DND-41 (cell line): ENCODE results near the gene MFNG.

ENCODE experiments used
- ATAC-seq: fragments of 200-7000 bp; cut with Tn5 transposase; 3 replicates; pipeline ENCODE4 v1.9.1; 2021; ENCODE audit warnings: low read depth; ENCODE audit not compliant: insufficient read depth
- DNase-seq: peaks from one replicate; pipeline ENCODE4 v3.0.0-alpha.2; 2020
- H2AFZ ChIP-seq: 2 replicates; pipeline ENCODE4 v1.6.0; 2012; ENCODE audit warnings: low read depth, low read length
- H3K27ac ChIP-seq: 2 replicates; pipeline ENCODE4 v1.5.1; 2012; ENCODE audit warnings: low read length, inconsistent platforms
- H3K27me3 ChIP-seq: fragments of 200-600 bp; sonication (generic); 2 replicates; pipeline ENCODE4 v1.6.0; 2012; ENCODE audit warnings: low read length, mild to moderate bottlenecking, inconsistent platforms; ENCODE audit not compliant: insufficient read depth, poor library complexity
- H3K36me3 ChIP-seq: 2 replicates; pipeline ENCODE4 v1.5.1; 2012; ENCODE audit warnings: low read length, inconsistent platforms; ENCODE audit not compliant: insufficient read depth
- H3K4me1 ChIP-seq: 2 replicates; pipeline ENCODE4 v1.5.1; 2012; ENCODE audit warnings: mild to moderate bottlenecking, low read length; ENCODE audit not compliant: insufficient read depth
- H3K4me2 ChIP-seq: 2 replicates; pipeline ENCODE4 v1.6.0; 2012; ENCODE audit warnings: mild to moderate bottlenecking, moderate library complexity, low read length, inconsistent platforms; ENCODE audit not compliant: insufficient read depth
- H3K4me3 ChIP-seq, 2 experiments: fragments of 200-600 bp in 1 of 2; shearing (Covaris generic) in 1 of 2; 2 replicates each; pipeline ENCODE4 v1.5.1; 2012 to 2016; ENCODE audit warnings: inconsistent platforms in 2 of 2, low read length in 2 of 2, mild to moderate bottlenecking in 2 of 2, low read depth in 1 of 2, moderate library complexity in 1 of 2
- H3K79me2 ChIP-seq: 2 replicates; pipeline ENCODE4 v1.6.0; 2012; ENCODE audit warnings: low read length, inconsistent platforms; ENCODE audit not compliant: insufficient read depth
- H3K9ac ChIP-seq: 2 replicates; pipeline ENCODE4 v1.6.0; 2012; ENCODE audit warnings: low read depth, mild to moderate bottlenecking, inconsistent platforms, low read length, moderate library complexity
- H3K9me3 ChIP-seq: 2 replicates; pipeline ENCODE4 v1.5.1; 2012; ENCODE audit warnings: low read length, moderate library complexity, mild to moderate bottlenecking, inconsistent platforms; ENCODE audit not compliant: insufficient read depth, severe bottlenecking
- H4K20me1 ChIP-seq: 2 replicates; pipeline ENCODE4 v1.6.0; 2012; ENCODE audit warnings: low read length; ENCODE audit not compliant: insufficient read depth
- CTCF ChIP-seq: IDR thresholded peaks from 2 replicates; pipeline ENCODE4 v1.5.1; 2012; ENCODE audit warnings: borderline replicate concordance, low read length, moderate library complexity, mild to moderate bottlenecking; ENCODE audit not compliant: poor library complexity, severe bottlenecking; ENCODE audit errors: extremely low read depth
- EZH2 ChIP-seq: IDR thresholded peaks from 3 replicates; pipeline ENCODE4 v1.6.1; 2012; ENCODE audit warnings: borderline replicate concordance, low read depth, mild to moderate bottlenecking, moderate library complexity, low read length, inconsistent platforms; ENCODE audit not compliant: severe bottlenecking

MFNG gene

GRCh38 chr22:37474447-37475090 lies 11.6 kb downstream of the MFNG start:
- Histone ChIP-seq H3K36me3 (peaks cover 32% of the 10 kb centered on the region), H3K9me3 (no peaks in the 10 kb centered on the region), H3K4me2 (no peak overlapping the region), H3K27ac (no peak overlapping the region), H3K9ac (no peak overlapping the region), H3K4me1 (no peaks in the 10 kb centered on the region), H2AFZ (no peak overlapping the region), H3K4me3 (no peak overlapping the region), H4K20me1 (peaks cover 17% of the 10 kb centered on the region), H3K27me3 (no peaks in the 10 kb centered on the region), H3K79me2 (no peaks in the 10 kb centered on the region)
- no peak for ATAC-seq
- TF ChIP-seq EZH2, result no peak
- TF ChIP-seq CTCF, result no peak
- no peak for DNase-seq

GRCh38 chr22:37473437-37473946 lies 12.7 kb downstream of the MFNG start:
- H2AFZ ChIP-seq, result no peak overlapping the region
- no peak for TF ChIP-seq EZH2
- no peak for TF ChIP-seq CTCF
- peaks cover 26% of the 10 kb centered on the region for H3K36me3 ChIP-seq
- H3K4me2 ChIP-seq, result no peak overlapping the region
- H3K27ac ChIP-seq, result no peak overlapping the region
- H3K27me3 ChIP-seq, result no peaks in the 10 kb centered on the region
- H3K9ac ChIP-seq, result no peak overlapping the region
- no peak overlapping the region for H3K4me3 ChIP-seq
- no peak for ATAC-seq
- H4K20me1 ChIP-seq, result peaks cover 26% of the 10 kb centered on the region
- no peaks in the 10 kb centered on the region for H3K9me3 ChIP-seq
- no peaks in the 10 kb centered on the region for H3K4me1 ChIP-seq
- DNase-seq, result no peak
- H3K79me2 ChIP-seq, result no peaks in the 10 kb centered on the region

GRCh38 chr22:37472418-37473006 lies 13.7 kb downstream of the MFNG start:
- no peak overlapping the region for H3K4me2 ChIP-seq
- H4K20me1 ChIP-seq, result peaks cover 26% of the 10 kb centered on the region
- H3K79me2 ChIP-seq, result no peaks in the 10 kb centered on the region
- H3K4me3 ChIP-seq, result no peak overlapping the region
- no peaks in the 10 kb centered on the region for H3K27me3 ChIP-seq
- H2AFZ ChIP-seq, result no peak overlapping the region
- no peaks in the 10 kb centered on the region for H3K4me1 ChIP-seq
- H3K9me3 ChIP-seq, result no peaks in the 10 kb centered on the region
- H3K36me3 ChIP-seq, result peaks cover 19% of the 10 kb centered on the region
- TF ChIP-seq CTCF, result peak; percentile 63
- TF ChIP-seq EZH2, result no peak
- ATAC-seq (no peak), DNase-seq (peak; percentile 21)
- H3K27ac ChIP-seq, result no peak overlapping the region
- H3K9ac ChIP-seq, result no peak overlapping the region
